HEK293T (cell line): ENCODE measurements around the gene BCL2A1.

Experiments
- ARNT ChIP-seq: fragments of 450-650 bp; IDR thresholded peaks from 2 replicates; pipeline ENCODE4 v1.6.1; 2017; ENCODE audit warnings: mild to moderate bottlenecking
- BHLHE40 ChIP-seq: fragments of 450-650 bp; IDR thresholded peaks from 2 replicates; pipeline ENCODE4 v1.6.1; 2016; ENCODE audit warnings: mild to moderate bottlenecking, moderate library complexity, borderline replicate concordance
- ELF4 ChIP-seq: fragments of 450-650 bp; IDR thresholded peaks from 2 replicates; pipeline ENCODE4 v1.6.1; 2017; ENCODE audit warnings: antibody characterized with exemption
- FOXM1 ChIP-seq: fragments of 450-650 bp; IDR thresholded peaks from 2 replicates; pipeline ENCODE4 v1.6.1; 2017; ENCODE audit warnings: mild to moderate bottlenecking, borderline replicate concordance
- TARDBP ChIP-seq: fragments of 450-650 bp; IDR thresholded peaks from 2 replicates; pipeline ENCODE4 v1.6.1; 2016

DNA sequence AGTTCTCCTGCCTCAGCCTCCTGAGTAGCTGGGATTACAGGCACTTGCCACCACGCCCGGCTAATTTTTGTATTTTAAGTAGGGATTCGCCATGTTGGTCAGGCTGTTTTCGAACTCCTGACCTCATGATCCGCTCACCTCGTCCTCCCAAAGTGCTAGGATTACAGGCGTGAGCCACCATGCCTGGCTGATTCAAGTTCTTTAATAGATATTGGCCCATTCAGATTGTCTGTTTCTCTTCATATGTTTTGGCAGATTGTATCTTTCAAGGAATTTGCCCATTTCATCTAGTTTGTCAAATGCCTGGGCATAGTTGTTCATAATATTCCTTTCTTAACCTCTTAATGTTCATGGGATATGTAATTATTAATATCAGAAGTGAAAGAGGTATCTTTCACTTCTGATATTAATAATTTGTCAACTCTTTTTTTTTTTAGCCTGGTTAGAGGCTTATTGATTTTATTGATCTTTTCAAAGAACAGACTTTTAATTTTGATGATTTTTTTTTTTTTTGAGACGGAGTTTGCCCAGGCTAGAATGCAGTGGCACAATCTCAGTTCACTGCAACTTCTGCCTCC is 48.3 kb upstream of the BCL2A1 start:
- TF ChIP-seq TARDBP (no peak), ARNT (no peak), FOXM1 (no peak), ELF4 (no peak), BHLHE40 (no peak)
